HL-60/S4 (cell line): Measurements from ENCODE around the gene CACNG6.
"Not testable (repeated sequence)": the region's sequence is repeated elsewhere in the genome, so short reads cannot be mapped to it uniquely, and the experiment has no call there.

Source experiments
- in situ Hi-C: fragments of 300-500 bp; cut with MboI; formaldehyde crosslinking; loops from 2 replicates; pipeline ENCODE4 v1.14.3; 2022; ENCODE audit warnings: low sequenced_read_pairs

The CACNG6 gene, protein sequence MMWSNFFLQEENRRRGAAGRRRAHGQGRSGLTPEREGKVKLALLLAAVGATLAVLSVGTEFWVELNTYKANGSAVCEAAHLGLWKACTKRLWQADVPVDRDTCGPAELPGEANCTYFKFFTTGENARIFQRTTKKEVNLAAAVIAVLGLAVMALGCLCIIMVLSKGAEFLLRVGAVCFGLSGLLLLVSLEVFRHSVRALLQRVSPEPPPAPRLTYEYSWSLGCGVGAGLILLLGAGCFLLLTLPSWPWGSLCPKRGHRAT

GRCh38 chr19:53991224-53992113 is at the start of gene CACNG6:
Gene CACNG6 (plus strand): TSS chr19:53991637. CDS start chr19:53992878, 1,241 bp downstream.
- in situ Hi-C loops = no loop called here

DNA sequence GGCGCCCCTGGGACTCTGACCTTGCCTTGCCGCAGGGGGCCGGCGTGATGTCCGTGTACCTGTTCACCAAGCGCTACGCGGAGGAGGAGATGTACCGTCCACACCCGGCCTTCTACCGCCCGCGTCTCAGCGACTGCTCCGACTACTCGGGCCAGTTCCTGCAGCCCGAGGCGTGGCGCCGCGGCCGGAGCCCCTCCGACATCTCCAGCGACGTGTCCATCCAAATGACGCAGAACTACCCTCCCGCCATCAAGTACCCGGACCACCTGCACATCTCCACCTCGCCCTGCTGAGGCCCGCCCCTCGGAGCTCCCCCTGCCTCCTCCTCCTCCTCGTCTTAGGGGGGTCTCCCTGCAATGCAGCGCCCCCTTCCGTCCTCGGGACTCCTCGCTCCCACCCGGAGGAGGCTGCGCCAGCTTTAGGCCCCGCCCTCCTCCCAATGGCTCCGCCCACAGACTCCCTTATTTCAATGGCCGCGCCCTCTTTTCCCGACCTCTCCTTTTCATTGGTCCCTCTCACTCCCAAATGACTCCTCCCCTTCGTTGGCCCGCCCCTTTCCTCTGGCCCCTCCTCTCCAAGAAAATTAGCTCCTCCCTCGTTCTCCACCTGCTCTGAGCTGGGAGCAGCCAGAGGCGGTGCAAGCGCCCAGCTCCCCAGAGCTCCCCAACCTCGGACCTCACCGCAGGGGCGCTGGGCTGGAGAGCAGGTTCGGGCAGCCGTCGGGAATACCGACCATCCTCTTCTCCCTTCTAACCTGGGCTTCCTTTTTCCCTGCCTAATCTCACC is 49.2 kb upstream of the CACNG6 start:
- in situ Hi-C loops = no loop called here

GRCh38 chr19:53944416-53944815 is 47.0 kb upstream of the CACNG6 start:
- in situ Hi-C loops = no loop called here

DNA sequence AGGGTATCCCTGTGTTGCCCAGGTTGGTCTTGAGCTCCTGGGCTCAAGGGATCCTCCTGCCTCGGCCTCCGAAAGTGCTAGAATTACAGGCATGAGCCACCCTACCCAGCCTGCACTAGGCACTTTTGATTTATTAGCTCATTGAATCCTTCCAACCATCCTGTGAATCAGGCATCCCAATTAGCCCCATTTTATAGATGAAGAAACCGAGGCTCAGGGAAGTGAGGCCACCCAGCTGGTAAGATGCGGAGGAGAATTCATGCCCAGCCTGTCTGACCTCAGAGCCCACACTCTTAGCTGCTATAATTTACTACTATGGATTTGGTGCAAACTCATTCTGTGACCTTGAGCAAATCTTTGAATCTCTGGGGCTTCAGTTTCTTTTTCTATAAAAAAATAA is 46.5 kb upstream of the CACNG6 start:
- in situ Hi-C loops = no loop called here

- in situ Hi-C loops = no loop called here
These were observed 46.0 kb upstream of the CACNG6 start for GRCh38 chr19:53945441-53945840.

DNA sequence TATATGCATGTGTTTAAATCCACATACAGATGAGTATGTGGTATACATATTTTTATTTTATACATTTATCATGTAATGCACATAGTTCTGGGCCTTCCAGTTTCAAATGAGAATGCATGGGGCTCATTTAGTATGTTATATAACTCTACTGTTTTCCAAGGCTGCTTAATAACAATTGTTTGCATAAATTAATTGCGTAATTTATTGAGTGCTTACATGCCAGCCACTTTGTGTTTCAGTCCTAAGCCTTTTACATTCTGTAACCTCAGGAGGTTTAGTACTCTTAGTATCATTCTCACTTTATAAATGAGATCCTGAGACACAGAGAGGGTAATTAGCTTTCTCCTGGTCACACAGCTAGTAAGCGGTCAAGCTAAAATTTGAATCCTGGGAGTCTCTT is 45.4 kb upstream of the CACNG6 start:
- in situ Hi-C loops = no loop called here

DNA sequence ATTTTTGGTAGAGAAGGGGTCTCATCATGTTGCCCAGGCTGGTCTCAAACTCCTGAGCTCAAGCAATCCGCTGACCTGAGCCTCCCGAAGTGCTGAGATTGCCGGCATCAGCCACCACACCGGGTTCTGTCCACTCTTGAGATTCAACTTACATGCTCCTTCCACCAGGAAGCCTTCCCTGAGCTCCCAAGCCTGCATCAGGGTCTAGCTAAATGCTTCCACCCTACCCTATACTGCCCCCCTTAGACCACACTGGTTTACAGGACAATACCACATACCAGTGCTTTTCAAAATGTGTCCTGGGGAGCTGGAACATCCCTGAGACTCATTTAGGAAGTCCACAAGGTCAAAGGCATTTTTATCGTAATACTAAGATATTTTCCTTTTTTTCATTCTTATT is 43.8 kb upstream of the CACNG6 start:
- in situ Hi-C loops = no loop called here

DNA sequence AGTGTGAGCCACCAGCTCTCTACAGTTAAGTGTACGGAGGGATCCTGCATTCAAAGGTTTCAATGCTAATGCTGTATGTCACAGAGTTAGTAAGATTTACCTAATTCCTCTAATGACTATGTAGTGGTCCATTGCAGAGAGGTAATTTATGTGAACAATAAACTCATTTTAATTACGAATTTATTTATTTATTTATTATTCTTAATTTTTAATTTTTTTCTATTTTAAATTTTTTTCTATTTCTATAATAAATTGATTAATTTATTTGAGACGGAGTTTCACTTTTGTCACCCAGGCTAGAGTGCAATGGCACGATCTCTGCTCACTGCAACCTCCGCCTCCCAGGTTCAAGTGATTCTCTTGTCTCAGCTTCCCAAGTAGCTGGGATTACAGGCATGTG is 42.8 kb upstream of the CACNG6 start:
- in situ Hi-C loops = not testable (repeated sequence)

DNA sequence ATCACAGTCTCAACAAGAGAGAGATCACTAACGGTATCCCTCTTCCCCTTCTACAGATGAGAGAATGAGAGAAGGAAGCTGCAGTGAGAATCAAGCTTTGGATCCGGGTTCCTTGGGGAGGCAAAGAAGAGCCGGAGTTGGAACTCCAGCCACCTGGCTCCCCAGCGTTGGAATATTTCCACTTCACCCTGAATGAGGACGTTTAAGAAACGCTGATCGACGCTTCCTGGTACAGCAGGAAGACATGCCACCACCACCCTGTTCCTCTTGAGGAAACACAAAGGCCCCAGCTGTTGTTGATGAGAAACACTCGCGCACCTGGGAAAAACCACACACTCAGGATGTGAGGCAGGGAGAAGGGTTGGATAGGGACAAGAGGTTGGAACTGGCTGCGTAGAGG is 40.0 kb upstream of the CACNG6 start:
- in situ Hi-C loops = no loop called here

- in situ Hi-C loops = no loop called here
These were observed 39.5 kb upstream of the CACNG6 start for GRCh38 chr19:53951947-53952346.

- in situ Hi-C loops = no loop called here
These were observed 38.1 kb upstream of the CACNG6 start for GRCh38 chr19:53953383-53953782.

GRCh38 chr19:53957448-53958167 is 33.8 kb upstream of the CACNG6 start:
- in situ Hi-C loops = no loop called here

GRCh38 chr19:53958168-53958571 is 33.3 kb upstream of the CACNG6 start:
- in situ Hi-C loops = no loop called here

DNA sequence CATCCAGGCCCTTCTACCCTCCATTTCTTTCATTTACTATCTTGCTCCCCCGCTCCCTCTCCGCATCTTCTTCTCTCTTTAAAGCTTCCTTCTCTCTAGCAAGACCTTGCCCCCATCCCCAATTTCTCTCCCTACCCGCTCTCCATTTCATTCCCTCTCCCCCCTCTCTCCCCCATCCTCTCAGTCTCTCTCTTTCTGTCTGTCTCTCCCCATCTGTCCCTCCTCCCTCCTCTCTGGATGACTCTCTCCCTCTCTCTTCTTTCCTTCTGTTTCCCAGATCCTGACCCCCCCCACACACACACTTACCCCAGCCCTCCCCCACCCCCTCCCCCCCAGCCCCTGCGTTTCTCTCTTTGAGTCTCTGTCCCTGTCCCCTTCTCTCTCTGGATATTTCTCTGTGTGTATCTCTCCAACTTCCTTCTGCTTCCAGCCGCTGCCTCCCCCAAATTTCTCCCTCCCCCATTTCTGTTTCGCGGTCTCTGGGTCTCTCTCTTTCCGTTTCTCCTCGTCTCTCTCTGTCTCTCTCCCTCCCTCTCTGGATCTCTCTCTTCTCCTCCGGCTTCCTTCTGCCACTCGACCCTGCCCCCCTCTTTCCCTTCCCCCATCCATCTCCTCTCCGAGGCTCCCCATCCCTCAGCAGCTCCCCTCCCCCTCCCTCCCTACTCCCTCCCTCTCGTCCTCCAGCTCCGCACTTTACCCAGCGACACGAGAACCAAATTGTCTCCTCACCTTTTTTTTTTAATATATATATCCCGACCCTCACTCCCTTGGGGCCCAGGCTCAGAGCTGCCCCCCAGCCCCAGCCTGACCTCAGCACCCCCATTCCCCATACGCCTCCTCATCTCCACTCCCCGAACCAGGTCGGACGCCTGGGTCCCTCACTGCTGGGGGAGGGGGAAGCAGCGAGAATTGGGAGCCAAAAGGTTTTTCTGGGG is 32.3 kb upstream of the CACNG6 start:
- in situ Hi-C loops = no loop called here

DNA sequence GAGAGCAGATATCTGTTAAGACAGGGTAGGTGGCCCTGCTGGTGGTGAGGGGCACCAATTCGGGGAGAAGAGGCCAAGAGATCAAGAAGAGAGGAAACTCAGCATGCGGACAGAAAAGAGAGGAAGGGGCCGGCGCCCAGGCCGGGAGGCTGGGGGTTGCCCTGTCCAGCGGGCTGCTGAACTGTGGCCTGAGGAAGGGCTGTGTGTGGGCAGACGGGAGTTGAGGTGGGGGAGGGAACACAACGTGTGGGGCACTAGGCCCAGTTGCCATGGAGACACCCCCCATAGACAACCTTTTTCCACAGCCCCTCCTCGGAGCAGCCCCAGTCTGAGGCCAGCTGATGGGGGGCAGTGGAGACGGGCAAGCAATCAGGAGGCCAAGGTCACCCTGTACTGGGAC is 31.2 kb upstream of the CACNG6 start:
- in situ Hi-C loops = no loop called here

DNA sequence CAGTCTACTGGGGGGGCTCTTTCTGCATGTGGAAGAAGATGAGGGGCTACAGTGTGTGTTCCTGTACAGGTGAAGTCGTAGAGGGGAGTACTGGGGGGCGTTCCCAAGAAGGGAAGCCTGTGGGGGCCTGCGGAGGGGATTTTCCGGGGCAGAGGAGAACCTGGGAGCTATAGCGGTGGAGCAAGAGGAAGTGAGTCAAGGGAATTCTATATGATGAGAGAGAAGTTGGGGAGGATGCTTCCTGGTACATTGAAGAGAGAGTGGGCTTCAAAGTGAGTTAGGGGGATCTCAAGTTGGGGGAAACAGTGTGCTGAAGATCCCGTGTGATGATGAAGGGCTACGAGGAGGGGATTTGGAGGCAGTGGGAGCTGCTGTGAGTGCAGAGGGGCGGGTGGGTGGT is 30.6 kb upstream of the CACNG6 start:
- in situ Hi-C loops = no loop called here

- in situ Hi-C loops = no loop called here
These were observed 29.7 kb upstream of the CACNG6 start for GRCh38 chr19:53961523-53962356.

DNA sequence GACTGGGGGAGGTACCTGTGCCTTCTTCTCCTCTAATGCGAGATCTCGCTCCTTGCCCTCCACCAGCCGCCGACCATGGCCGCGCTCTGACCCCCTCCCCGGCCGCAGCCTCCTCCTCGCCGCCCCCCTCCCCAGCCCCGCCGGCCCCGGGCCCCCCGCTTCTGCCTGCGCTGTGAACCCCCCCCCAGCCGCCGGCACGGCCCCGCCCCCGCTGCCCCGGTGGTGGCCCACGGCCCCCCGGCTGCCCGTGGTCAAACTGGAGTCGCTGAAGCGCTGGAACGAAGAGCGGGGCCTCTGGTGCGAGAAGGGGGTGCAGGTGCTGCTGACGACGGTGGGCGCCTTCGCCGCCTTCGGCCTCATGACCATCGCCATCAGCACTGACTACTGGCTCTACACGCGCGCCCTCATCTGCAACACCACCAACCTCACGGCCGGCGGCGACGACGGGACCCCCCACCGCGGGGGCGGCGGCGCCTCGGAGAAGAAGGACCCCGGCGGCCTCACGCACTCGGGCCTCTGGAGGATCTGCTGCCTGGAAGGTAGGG is 28.5 kb upstream of the CACNG6 start, which contains the start of gene CACNG8:
CACNG8 (plus strand) TSS at position 51 of the 545 bp plus-strand sequence.
- in situ Hi-C loops = no loop called here
